A549 (cell line): ENCODE measurements around the gene FHIT. TPM values are rescaled to one million over a fixed set of nuclear protein-coding genes. Genes with fewer than 3 reads are reported as not detected.

Experiments
- ATAC-seq, 2 experiments: fragments of 200-7000 bp in 1 of 2; fragments of >200 bp in 1 of 2; cut with Nextera tagmentation in 1 of 2; cut with Tn5 transposase in 1 of 2; 3 replicates each; pipeline versions ENCODE4 v1.8.0 to v1.9.1; 2018 to 2020; ENCODE audit warnings: mild to moderate bottlenecking in 1 of 2, moderate library complexity in 1 of 2
- CTCF ChIA-PET: fragments of 300-600 bp; sonication (Branson Sonifier 250); formaldehyde crosslinking; extraction: SDS; loops from one replicate; lab custom pipeline; 2021; ENCODE audit warnings: antibody characterized with exemption, inconsistent platforms; lab: Yijun Ruan, JAX
- POLR2A ChIA-PET: fragments of 350-600 bp; formaldehyde crosslinking; extraction: SDS; loops from one replicate; lab custom pipeline; 2021; ENCODE audit warnings: antibody characterized with exemption, inconsistent platforms; lab: Yijun Ruan, JAX
- DNase-seq, 2 experiments: peaks; one replicate each; pipeline versions ENCODE4 v3.0.0 to v3.0.0-alpha.2; 2011 to 2016; ENCODE audit warnings: low read depth in 1 of 2, low spot score in 1 of 2
- FAIRE-seq: peaks from 2 replicates; lab custom pipeline; 2011; peaks lifted over from hg19 to GRCh38; lab: Jason Lieb, UNC
- H3K27ac ChIP-seq, 2 experiments: fragments of >200 bp; sonication (Bioruptor Twin); formaldehyde crosslinking; 3 replicates each; pipeline ENCODE4 v1.5.1; 2016 to 2017
- H3K4me1 ChIP-seq: fragments of >200 bp; sonication (Bioruptor Twin); formaldehyde crosslinking; 3 replicates; pipeline ENCODE4 v1.6.1; 2016
- H3K4me2 ChIP-seq: fragments of >200 bp; sonication (Bioruptor Twin); formaldehyde crosslinking; 3 replicates; pipeline ENCODE4 v1.6.1; 2016
- H3K4me3 ChIP-seq: fragments of >200 bp; sonication (Bioruptor Twin); formaldehyde crosslinking; 3 replicates; pipeline ENCODE4 v1.5.1; 2016
- H3K9me3 ChIP-seq: fragments of >200 bp; sonication (Bioruptor Twin); formaldehyde crosslinking; 3 replicates; pipeline ENCODE4 v1.6.1; 2016
- ATOH8 ChIP-seq: fragments of 250-450 bp; sonication (Bioruptor Pico); IDR thresholded peaks from 2 replicates; pipeline ENCODE4 v1.5.0; 2020; ENCODE audit warnings: low read depth, mild to moderate bottlenecking, moderate library complexity
- CBX2 ChIP-seq: fragments of 200-600 bp; sonication (generic); IDR thresholded peaks from 2 replicates; pipeline ENCODE4 v1.6.1; 2016; ENCODE audit warnings: low read depth, mild to moderate bottlenecking, borderline replicate concordance
- CEBPB ChIP-seq, 2 experiments: fragments of >200 bp in 1 of 2; sonication (Bioruptor Twin) in 1 of 2; formaldehyde crosslinking in 1 of 2; IDR thresholded peaks; 2 replicates each; pipeline ENCODE4 v1.6.1; 2012 to 2016
- E2F6 ChIP-seq: IDR thresholded peaks from 2 replicates; pipeline ENCODE4 v1.6.1; 2012; ENCODE audit warnings: low read depth, borderline replicate concordance
- FOSB ChIP-seq: fragments of 250-450 bp; sonication (Bioruptor Pico); IDR thresholded peaks from 2 replicates; pipeline ENCODE4 v1.5.0; 2020; ENCODE audit warnings: mild to moderate bottlenecking, moderate library complexity
- FOSL2 ChIP-seq, 2 experiments: fragments of 450-650 bp in 1 of 2; fragments of >200 bp in 1 of 2; sonication (Bioruptor Twin) in 1 of 2; formaldehyde crosslinking; IDR thresholded peaks; 2 replicates each; pipeline versions ENCODE4 v1.5.0 to v1.6.1; 2016 to 2020; ENCODE audit warnings: mild to moderate bottlenecking in 1 of 2, moderate library complexity in 1 of 2
- FOXS1 ChIP-seq: fragments of 250-450 bp; sonication (Bioruptor Pico); IDR thresholded peaks from 2 replicates; pipeline ENCODE4 v1.5.0; 2020; ENCODE audit warnings: mild to moderate bottlenecking, moderate library complexity
- HES2 ChIP-seq: fragments of >200 bp; sonication (Bioruptor Twin); formaldehyde crosslinking; IDR thresholded peaks from 2 replicates; pipeline ENCODE4 v1.6.1; 2016
- HMGXB4 ChIP-seq: fragments of 250-450 bp; sonication (Bioruptor Pico); IDR thresholded peaks from 2 replicates; pipeline ENCODE4 v1.5.0; 2021; ENCODE audit warnings: mild to moderate bottlenecking, moderate library complexity, borderline replicate concordance
- HOXA7 ChIP-seq: fragments of 250-450 bp; sonication (Bioruptor Pico); IDR thresholded peaks from 2 replicates; pipeline ENCODE4 v1.5.0; 2020; ENCODE audit warnings: mild to moderate bottlenecking, moderate library complexity
- HOXB13 ChIP-seq: fragments of 250-450 bp; sonication (Bioruptor Pico); IDR thresholded peaks from 2 replicates; pipeline ENCODE4 v1.5.0; 2020; ENCODE audit warnings: low read depth, mild to moderate bottlenecking, moderate library complexity
- HOXB5 ChIP-seq: fragments of 250-450 bp; sonication (Bioruptor Pico); IDR thresholded peaks from 2 replicates; pipeline ENCODE4 v1.5.0; 2020; ENCODE audit warnings: mild to moderate bottlenecking, moderate library complexity
- MYC ChIP-seq: IDR thresholded peaks from 2 replicates; pipeline ENCODE4 v1.6.1; 2012; ENCODE audit warnings: mild to moderate bottlenecking, inconsistent platforms, low read length, improper control_type of control experiment, borderline replicate concordance
- NFE2L2 ChIP-seq: fragments of 150-350 bp; conservative IDR thresholded peaks from 2 replicates; pipeline ENCODE4 v1.6.1; 2014; ENCODE audit warnings: low read length
- PHF8 ChIP-seq: fragments of 200-600 bp; sonication (generic); IDR thresholded peaks from 2 replicates; pipeline ENCODE4 v1.6.1; 2016; ENCODE audit warnings: low read depth, mild to moderate bottlenecking, antibody characterized with exemption, moderate library complexity, borderline replicate concordance
- POLR2AphosphoS2 ChIP-seq: conservative IDR thresholded peaks from 2 replicates; pipeline ENCODE4 v1.6.1; 2012; ENCODE audit warnings: low read length, improper control_type of control experiment, inconsistent platforms
- TFCP2L1 ChIP-seq: fragments of 250-450 bp; sonication (Bioruptor Pico); IDR thresholded peaks from 2 replicates; pipeline ENCODE4 v1.5.0; 2021; ENCODE audit warnings: mild to moderate bottlenecking
- TP53 ChIP-seq: fragments of 250-450 bp; sonication (Bioruptor Pico); IDR thresholded peaks from 2 replicates; pipeline ENCODE4 v1.5.0; 2021; ENCODE audit warnings: mild to moderate bottlenecking, moderate library complexity
- ZC3H11A ChIP-seq: fragments of 450-650 bp; IDR thresholded peaks from 2 replicates; pipeline ENCODE4 v1.6.1; 2014; ENCODE audit warnings: antibody characterized with exemption, mild to moderate bottlenecking
- ZFP36 ChIP-seq: fragments of 450-650 bp; IDR thresholded peaks from 2 replicates; pipeline ENCODE4 v1.6.1; 2014; ENCODE audit warnings: borderline replicate concordance; ENCODE audit not compliant: partially characterized antibody
- ZNF302 ChIP-seq: fragments of 250-450 bp; sonication (Bioruptor Pico); IDR thresholded peaks from 2 replicates; pipeline ENCODE4 v1.9.0; 2021; ENCODE audit warnings: inconsistent platforms, mild to moderate bottlenecking, moderate library complexity
- ZSCAN20 ChIP-seq: fragments of 250-450 bp; sonication (Bioruptor Pico); IDR thresholded peaks from 2 replicates; pipeline ENCODE4 v1.8.0; 2022; ENCODE audit warnings: mild to moderate bottlenecking, moderate library complexity
- WGBS: methylation state at CpG from one replicate; pipeline ENCODE4 v1.1.6; 2017; ENCODE audit errors: missing lambda C conversion rate; 5-methylcytosine and 5-hydroxymethylcytosine counted together
- polyA plus RNA-seq, 4 experiments: library from polyadenylated mRNA; depleted of rRNA in 3 of 4; stranded (reverse); fragments of >200 nt; fragmentation: RNase III in 1 of 4; extraction: RNeasy Plus Mini Kit Qiagen cat#74134 plus additional on column Dnase treatment in 1 of 4; gene quantifications; 2 replicates in 3 of 4; 3 replicates in 1 of 4; pipeline ENCODE4 v1.2.3, GENCODE V29; 2011 to 2017

FHIT gene
- polyA plus RNA-seq, 2 of the 4 experiments (the other 2 are of a cell fraction), result 0.76 to 0.92 TPM

- no peak overlapping the region for H3K27ac ChIP-seq
- no peaks in the 10 kb centered on the region for H3K9me3 ChIP-seq
- no peak overlapping the region for H3K4me3 ChIP-seq
- TF ChIP-seq ZFP36 (no peak), TP53 (CRISPR knock-in tag) (no peak), PHF8 (no peak), HES2 (no peak), HOXA7 (no peak), FOSB (CRISPR knock-in tag) (no peak), NFE2L2 (no peak), HOXB13 (CRISPR knock-in tag) (no peak), CBX2 (no peak)
- TF ChIP-seq, all 56 proteins: peak for 0
- ChIA-PET CTCF (no interaction called here), POLR2A (no interaction called here)
- ATAC-seq (no peak), DNase-seq (no peak), FAIRE-seq (no peak)
- 46% methylated on average over 3 of the region's 5 CpGs for WGBS
- H3K4me2 ChIP-seq, result no peak overlapping the region
- no peaks in the 10 kb centered on the region for H3K4me1 ChIP-seq
These were observed 943.6 kb downstream of the FHIT start for GRCh38 chr3:60307562-60308199.

GRCh38 chr3:60304112-60304511, 947.1 kb downstream of the FHIT start:
- POLR2A ChIA-PET, result no interaction called here
- no peak for TF ChIP-seq ATOH8
- TF ChIP-seq CEBPB (IDR thresholded peaks at IDR 0.05), result no peak
- no peak for TF ChIP-seq TFCP2L1 (CRISPR knock-in tag)
- TF ChIP-seq ZC3H11A, result no peak
- TF ChIP-seq FOSL2 (IDR thresholded peaks at IDR 0.05), result no peak
- no peak for TF ChIP-seq FOSL2 (CRISPR knock-in tag; IDR thresholded peaks at IDR 0.05)
- TF ChIP-seq HMGXB4 (CRISPR knock-in tag), result no peak
- no peak for TF ChIP-seq HOXB5 (CRISPR knock-in tag)
- no peak for TF ChIP-seq FOXS1 (CRISPR knock-in tag)
- TF ChIP-seq ZNF302, result no peak
- no peak for TF ChIP-seq HOXA7
- TF ChIP-seq E2F6, result no peak
- no peak for TF ChIP-seq POLR2AphosphoS2
- TF ChIP-seq MYC, result no peak
- TF ChIP-seq ZSCAN20 (CRISPR knock-in tag), result no peak
- TF ChIP-seq FOSB (CRISPR knock-in tag), result no peak
- H3K27ac ChIP-seq, result no peak overlapping the region
- CTCF ChIA-PET, result no interaction called here
- no peak overlapping the region for H3K4me3 ChIP-seq
- H3K9me3 ChIP-seq, result no peaks in the 10 kb centered on the region
- no peak for DNase-seq
- no peaks in the 10 kb centered on the region for H3K4me1 ChIP-seq
- FAIRE-seq, result no peak
- ATAC-seq, result no peak
- no peak overlapping the region for H3K4me2 ChIP-seq
